HG03439 (cell line): ENCODE measurements around the gene NLGN1.

ENCODE experiments used
- ATAC-seq: cut with Tn5 transposase; IDR thresholded peaks from one replicate; pipeline ENCODE4 v1.9.1; 2021; ENCODE audit warnings: mild to moderate bottlenecking, moderate library complexity; ENCODE audit not compliant: unreplicated experiment

Gene NLGN1

GRCh38 chr3:173945806-173946205, 548.3 kb downstream of the NLGN1 start:
- no peak for ATAC-seq

- no peak for ATAC-seq
Measured at GRCh38 chr3:173954647-173955046, 557.1 kb downstream of the NLGN1 start.

- ATAC-seq = no peak
Measured at GRCh38 chr3:173957646-173958045, 560.1 kb downstream of the NLGN1 start.

GRCh38 chr3:173958805-173959204, 561.3 kb downstream of the NLGN1 start:
- no peak for ATAC-seq

GRCh38 chr3:173970281-173970680, 572.7 kb downstream of the NLGN1 start:
- ATAC-seq = no peak

- no peak for ATAC-seq
Measured at GRCh38 chr3:173976281-173976680, 578.7 kb downstream of the NLGN1 start.

GRCh38 chr3:173977747-173978146, 580.2 kb downstream of the NLGN1 start:
- ATAC-seq = no peak

GRCh38 chr3:173983343-173983742, 585.8 kb downstream of the NLGN1 start:
- no peak for ATAC-seq

GRCh38 chr3:173986861-173987410, 589.4 kb downstream of the NLGN1 start:
- ATAC-seq = no peak

GRCh38 chr3:173988909-173989308, 591.4 kb downstream of the NLGN1 start:
- no peak for ATAC-seq

GRCh38 chr3:173992416-173992815, 594.9 kb downstream of the NLGN1 start:
- no peak for ATAC-seq

- no peak for ATAC-seq
Measured at GRCh38 chr3:173993299-173993698, 595.8 kb downstream of the NLGN1 start.

GRCh38 chr3:174000675-174001074, 603.1 kb downstream of the NLGN1 start:
- no peak for ATAC-seq

- ATAC-seq = no peak
Measured at GRCh38 chr3:174002543-174002942, 605.0 kb downstream of the NLGN1 start.

- no peak for ATAC-seq
Measured at GRCh38 chr3:174010907-174011306, 613.4 kb downstream of the NLGN1 start.

- ATAC-seq = no peak
Measured at GRCh38 chr3:174016186-174016585, 618.6 kb downstream of the NLGN1 start.

- no peak for ATAC-seq
Measured at GRCh38 chr3:174020156-174020555, 622.6 kb downstream of the NLGN1 start.

GRCh38 chr3:174023421-174023820, 625.9 kb downstream of the NLGN1 start:
- no peak for ATAC-seq

GRCh38 chr3:174028673-174029072, 631.1 kb downstream of the NLGN1 start:
- no peak for ATAC-seq

GRCh38 chr3:174035328-174035886, 637.9 kb downstream of the NLGN1 start:
- no peak for ATAC-seq

GRCh38 chr3:174046311-174046710, 648.8 kb downstream of the NLGN1 start:
- no peak for ATAC-seq

GRCh38 chr3:174049472-174049871, 651.9 kb downstream of the NLGN1 start:
- ATAC-seq = no peak

GRCh38 chr3:174051191-174051590, 653.6 kb downstream of the NLGN1 start:
- no peak for ATAC-seq
